Caco-2 (cell line): ENCODE measurements around the gene GTF2H2C_2.
"Not testable (repeated sequence)": the region's sequence is repeated elsewhere in the genome, so short reads cannot be mapped to it uniquely, and the experiment has no call there.

Source experiments
- BruUV-seq: library from RNA; stranded (reverse); fragments of 400-500 nt; replicated peaks from 2 replicates; lab custom pipeline; 2021; lab: Mats Ljungman, UMichigan
- CTCF ChIA-PET: fragments of 300-600 bp; sonication (Branson Sonifier 250); formaldehyde crosslinking; loops from one replicate; lab custom pipeline; 2022; ENCODE audit warnings: antibody characterized with exemption; lab: Charles Lee
- POLR2A ChIA-PET: fragments of 300-600 bp; sonication (Branson Sonifier 250); formaldehyde crosslinking; loops from one replicate; lab custom pipeline; 2022; ENCODE audit warnings: antibody characterized with exemption; lab: Charles Lee
- DNase-seq, 2 experiments: peaks; one replicate each; pipeline versions ENCODE4 v3.0.0 to v3.0.0-alpha.2; 2020 to 2022
- H3K27me3 ChIP-seq: replicated peaks from 2 replicates; pipeline ENCODE4 v1.6.0; 2011; ENCODE audit warnings: low read length; ENCODE audit not compliant: control insufficient read depth, insufficient read depth
- H3K36me3 ChIP-seq: 2 replicates; pipeline ENCODE4 v1.5.1; 2011; ENCODE audit warnings: low read length; ENCODE audit not compliant: control insufficient read depth, insufficient read depth
- H3K4me1 ChIP-seq: fragments of 250-450 bp; sonication (Bioruptor Pico); 2 replicates; pipeline ENCODE4 v1.5.1; 2020; ENCODE audit warnings: mild to moderate bottlenecking
- H3K4me3 ChIP-seq: 2 replicates; pipeline ENCODE4 v1.5.1; 2011; ENCODE audit warnings: low read depth, mild to moderate bottlenecking, control low read depth, low read length
- H3K9me3 ChIP-seq: fragments of 250-450 bp; sonication (Bioruptor Pico); 2 replicates; pipeline ENCODE4 v1.5.1; 2020; ENCODE audit warnings: mild to moderate bottlenecking, moderate library complexity
- H3K27ac Mint-ChIP-seq: one replicate; pipeline ENCODE4 v1.8.0; 2022; ENCODE audit warnings: mixed read lengths; ENCODE audit not compliant: unreplicated experiment
- H3K27me3 Mint-ChIP-seq: one replicate; pipeline ENCODE4 v1.8.0; 2022; ENCODE audit warnings: mixed read lengths; ENCODE audit not compliant: insufficient read depth, unreplicated experiment
- H3K36me3 Mint-ChIP-seq: one replicate; pipeline ENCODE4 v1.8.0; 2022; ENCODE audit warnings: mild to moderate bottlenecking, mixed read lengths; ENCODE audit not compliant: insufficient read depth, unreplicated experiment
- H3K4me1 Mint-ChIP-seq: one replicate; pipeline ENCODE4 v1.8.0; 2022; ENCODE audit warnings: low read depth, mixed read lengths; ENCODE audit not compliant: unreplicated experiment
- H3K4me3 Mint-ChIP-seq: one replicate; pipeline ENCODE4 v1.8.0; 2022; ENCODE audit warnings: mild to moderate bottlenecking, moderate library complexity, mixed read lengths; ENCODE audit not compliant: unreplicated experiment
- H3K9me3 Mint-ChIP-seq: one replicate; pipeline ENCODE4 v1.8.0; 2022; ENCODE audit warnings: mixed read lengths; ENCODE audit not compliant: unreplicated experiment
- intact Hi-C: fragments of 100-400 bp; cut with micrococcal nuclease; formaldehyde crosslinking; loops from one replicate; pipeline ENCODE4 v1.10.0; 2022; ENCODE audit not compliant: unreplicated experiment

GTF2H2C_2 gene

DNA sequence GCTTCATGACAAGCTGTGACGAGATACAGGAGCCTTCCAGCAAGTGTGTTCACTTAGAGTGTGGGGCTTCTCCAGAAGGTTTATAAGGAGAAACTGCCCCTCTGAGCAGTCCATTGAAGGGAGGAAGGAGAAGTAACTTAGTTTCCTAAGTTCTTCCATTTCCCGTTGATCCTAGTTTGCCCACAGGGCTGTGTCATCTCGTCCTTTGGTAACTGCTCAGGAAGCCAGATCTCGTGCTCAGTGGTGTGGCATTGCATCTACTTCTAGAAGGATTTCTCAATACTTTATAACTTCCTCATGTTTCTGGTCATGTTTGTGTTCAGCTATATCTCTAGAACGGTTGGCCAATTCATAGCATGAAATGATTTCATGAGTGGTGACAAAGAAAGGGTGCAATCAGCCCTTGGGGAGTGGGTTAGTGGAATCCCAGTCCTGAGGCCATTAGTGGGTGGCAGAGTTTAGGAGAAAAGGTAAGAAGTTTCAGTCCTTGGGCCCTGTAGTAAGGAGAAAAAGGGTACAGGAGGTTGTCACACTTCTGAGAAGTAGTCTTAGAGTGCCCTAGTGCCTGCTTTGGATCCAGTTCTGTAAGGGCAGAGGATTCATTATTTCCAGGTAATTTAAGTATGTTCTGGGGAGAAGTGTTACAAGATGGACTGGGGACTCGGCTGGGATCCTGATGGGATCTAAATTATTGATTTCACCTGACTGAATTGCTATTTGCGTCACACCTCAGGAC lies 36.2 kb downstream of the GTF2H2C_2 start:
- DNase-seq, H3K9me3 ChIP-seq, H3K4me3 Mint-ChIP-seq, intact Hi-C loops, H3K27me3 ChIP-seq, BruUV-seq, H3K9me3 Mint-ChIP-seq, H3K36me3 Mint-ChIP-seq, H3K4me1 Mint-ChIP-seq, H3K4me3 ChIP-seq, H3K36me3 ChIP-seq, POLR2A ChIA-PET, H3K27ac Mint-ChIP-seq, CTCF ChIA-PET, H3K27me3 Mint-ChIP-seq, H3K4me1 ChIP-seq: not testable (repeated sequence)

DNA sequence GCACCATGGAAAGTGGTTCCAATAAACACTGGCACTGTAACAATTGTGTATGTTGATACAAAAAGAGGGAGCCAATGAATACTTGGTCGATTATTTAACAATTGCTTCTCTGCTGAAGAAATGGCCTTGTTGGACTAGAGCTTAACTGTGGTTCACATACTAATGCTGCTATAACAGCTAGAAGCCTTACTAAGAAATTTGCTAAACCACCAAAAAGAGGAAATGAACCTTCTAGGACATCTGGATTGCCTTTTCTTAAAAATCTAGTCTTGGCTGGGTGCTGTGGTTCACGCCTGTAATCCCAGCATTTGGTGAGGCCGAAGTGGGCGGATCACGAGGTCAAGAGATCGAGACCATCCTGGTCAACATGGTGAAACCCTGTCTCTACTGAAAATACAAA lies 41.9 kb downstream of the GTF2H2C_2 start:
- H3K27me3 Mint-ChIP-seq, H3K4me1 ChIP-seq, BruUV-seq, H3K27me3 ChIP-seq, H3K4me1 Mint-ChIP-seq, intact Hi-C loops, H3K27ac Mint-ChIP-seq, H3K9me3 ChIP-seq, H3K36me3 Mint-ChIP-seq, POLR2A ChIA-PET, H3K4me3 ChIP-seq, CTCF ChIA-PET, H3K9me3 Mint-ChIP-seq, H3K4me3 Mint-ChIP-seq, H3K36me3 ChIP-seq, DNase-seq: not testable (repeated sequence)

DNA sequence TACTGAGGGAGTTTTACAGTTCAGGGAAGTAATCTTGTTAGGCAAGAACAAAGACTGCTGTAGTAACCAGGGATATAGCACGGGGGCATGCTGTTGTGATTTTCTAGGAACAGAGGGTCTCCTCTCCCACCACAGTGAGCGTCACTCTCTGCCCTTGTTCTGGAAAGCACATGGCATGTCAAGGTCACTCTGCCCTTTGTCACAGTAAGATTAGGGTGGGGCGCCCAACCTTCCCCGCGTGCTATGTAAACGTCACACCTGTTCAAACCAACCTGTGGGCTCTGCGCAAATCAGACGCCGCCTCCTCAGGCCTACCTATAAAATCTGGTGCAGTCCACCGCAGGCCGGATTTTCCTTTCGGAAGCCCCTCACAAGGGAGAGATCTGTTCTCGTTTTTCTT lies 44.0 kb downstream of the GTF2H2C_2 start:
- H3K27me3 Mint-ChIP-seq, H3K4me1 Mint-ChIP-seq, H3K36me3 ChIP-seq, intact Hi-C loops, H3K4me1 ChIP-seq, CTCF ChIA-PET, H3K36me3 Mint-ChIP-seq, H3K9me3 ChIP-seq, H3K4me3 ChIP-seq, POLR2A ChIA-PET, H3K4me3 Mint-ChIP-seq, DNase-seq, BruUV-seq, H3K9me3 Mint-ChIP-seq, H3K27ac Mint-ChIP-seq, H3K27me3 ChIP-seq: not testable (repeated sequence)

DNA sequence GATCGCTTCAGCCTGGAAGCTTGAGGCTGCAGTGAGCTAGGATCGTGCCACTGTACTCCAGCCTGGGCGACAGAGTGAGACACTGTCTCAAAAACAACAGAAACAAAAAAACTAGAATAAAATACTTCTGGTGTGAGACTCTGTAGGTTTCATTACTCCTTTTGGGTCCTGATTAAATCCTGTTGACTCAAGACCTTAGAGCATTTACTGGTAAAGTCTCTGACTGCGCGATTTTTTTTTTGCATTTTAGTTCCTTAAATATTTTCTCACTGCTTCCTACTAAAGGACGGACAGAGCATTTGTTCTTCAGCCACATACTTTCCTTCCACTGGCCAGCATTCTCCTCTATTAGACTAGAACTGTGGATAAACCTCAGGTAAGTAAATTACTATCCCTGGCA lies 46.8 kb downstream of the GTF2H2C_2 start:
- H3K4me3 Mint-ChIP-seq, H3K27ac Mint-ChIP-seq, H3K27me3 Mint-ChIP-seq, BruUV-seq, H3K4me1 ChIP-seq, CTCF ChIA-PET, POLR2A ChIA-PET, H3K27me3 ChIP-seq, DNase-seq, intact Hi-C loops, H3K9me3 ChIP-seq, H3K9me3 Mint-ChIP-seq, H3K4me3 ChIP-seq, H3K4me1 Mint-ChIP-seq, H3K36me3 Mint-ChIP-seq, H3K36me3 ChIP-seq: not testable (repeated sequence)

DNA sequence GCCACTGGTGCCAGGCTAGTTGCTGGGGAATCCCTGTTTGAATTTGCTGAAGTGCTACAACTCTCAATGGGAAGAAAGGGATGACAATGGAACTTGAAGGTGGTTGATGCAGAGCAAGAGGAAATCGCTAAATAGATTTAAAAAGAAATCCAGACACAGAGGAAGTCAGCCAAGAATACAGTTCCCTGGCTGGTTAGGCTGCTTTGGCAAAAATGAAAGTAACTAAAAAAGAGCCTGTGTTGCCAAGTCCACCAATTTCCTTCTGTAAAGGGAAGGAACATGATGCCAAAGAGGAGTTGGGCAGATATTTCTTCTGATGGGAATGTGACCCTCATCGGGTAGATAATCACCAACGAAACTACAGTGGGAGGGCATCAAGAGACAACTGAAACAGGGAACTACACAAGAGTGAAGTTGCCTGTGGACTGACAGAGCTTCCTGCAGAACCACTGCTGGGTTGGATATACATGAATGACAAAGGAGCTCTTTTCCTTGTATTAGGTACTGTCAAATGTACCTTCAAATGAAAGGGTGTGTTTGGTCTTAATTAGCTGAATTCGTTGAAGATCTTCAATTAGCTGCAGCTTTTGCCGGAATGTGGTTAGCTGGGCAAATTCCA lies 49.0 kb downstream of the GTF2H2C_2 start:
- H3K4me3 ChIP-seq, H3K36me3 Mint-ChIP-seq, H3K4me1 Mint-ChIP-seq, H3K27me3 ChIP-seq, H3K36me3 ChIP-seq, H3K9me3 Mint-ChIP-seq, BruUV-seq, H3K27ac Mint-ChIP-seq, H3K27me3 Mint-ChIP-seq, H3K4me3 Mint-ChIP-seq, H3K9me3 ChIP-seq, H3K4me1 ChIP-seq, POLR2A ChIA-PET, DNase-seq, CTCF ChIA-PET, intact Hi-C loops: not testable (repeated sequence)

DNA sequence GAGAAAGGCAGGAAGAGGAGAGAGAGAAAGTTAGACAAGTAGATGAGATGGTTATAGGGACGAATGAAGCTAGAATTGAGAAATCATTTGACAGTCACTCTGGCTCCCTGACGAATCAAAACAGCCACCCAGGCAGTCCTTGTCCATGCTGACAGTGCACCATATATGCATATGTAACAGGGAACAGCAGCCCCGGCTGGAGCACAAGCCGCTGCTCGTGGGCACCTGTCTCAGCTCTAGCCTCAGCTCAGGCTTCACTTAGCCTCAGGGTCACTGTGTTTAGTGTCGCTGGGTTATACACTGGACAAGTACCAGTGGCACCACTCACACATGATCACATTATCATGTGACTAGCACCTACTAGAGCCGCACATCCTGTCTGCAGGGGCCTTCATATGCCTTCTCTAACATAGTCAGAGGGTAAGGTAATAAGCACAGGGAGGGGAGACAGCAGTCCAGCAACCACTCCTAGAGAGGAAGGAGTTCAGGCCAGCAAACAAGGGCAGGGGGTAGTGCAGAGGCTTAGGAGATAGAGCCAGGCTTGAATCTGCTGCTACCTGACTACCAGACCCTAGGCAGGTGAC lies 54.9 kb downstream of the GTF2H2C_2 start:
- H3K36me3 ChIP-seq, CTCF ChIA-PET, H3K4me1 ChIP-seq, H3K4me3 Mint-ChIP-seq, DNase-seq, H3K4me1 Mint-ChIP-seq, H3K36me3 Mint-ChIP-seq, H3K27me3 ChIP-seq, H3K4me3 ChIP-seq, H3K27ac Mint-ChIP-seq, intact Hi-C loops, H3K9me3 ChIP-seq, H3K27me3 Mint-ChIP-seq, BruUV-seq, POLR2A ChIA-PET, H3K9me3 Mint-ChIP-seq: not testable (repeated sequence)
